NT2/D1 (cell line): ENCODE measurements around the gene MRPL34.

Source experiments
- SUZ12 ChIP-seq: IDR thresholded peaks from 2 replicates; pipeline ENCODE4 v1.6.1; 2011; ENCODE audit not compliant: insufficient read length, insufficient read depth; ENCODE audit errors: extremely low read depth
- YY1 ChIP-seq: IDR thresholded peaks from 2 replicates; pipeline ENCODE4 v1.6.1; 2011; ENCODE audit not compliant: insufficient read length, insufficient read depth
- ZNF274 ChIP-seq: IDR thresholded peaks from 2 replicates; pipeline ENCODE4 v1.6.1; 2011; ENCODE audit warnings: mild to moderate bottlenecking, low read depth, low read length

- TF ChIP-seq ZNF274 (no peak), SUZ12 (no peak), YY1 (no peak)
Observed at GRCh38 chr19:17305517-17306284, at the start of gene MRPL34.
